CD4-positive, alpha-beta T cell (primary cell): ENCODE measurements around the gene NARS2. TPM values are rescaled to one million over a fixed set of nuclear protein-coding genes. Genes with fewer than 3 reads are reported as not detected.

ENCODE experiments used
- ATAC-seq: fragments of 200-7000 bp; cut with Tn5 transposase; one replicate; pipeline ENCODE4 v1.10.0; 2022; ENCODE audit warnings: mild to moderate bottlenecking; ENCODE audit not compliant: poor library complexity
- CTCF ChIA-PET: fragments of 350-600 bp; sonication (Branson Sonifier 250); formaldehyde crosslinking; loops from one replicate; lab custom pipeline; 2021; ENCODE audit warnings: antibody characterized with exemption, inconsistent platforms; lab: Charles Lee
- POLR2A ChIA-PET: fragments of 350-600 bp; sonication (Branson Sonifier 250); formaldehyde crosslinking; loops from one replicate; lab custom pipeline; 2021; ENCODE audit warnings: antibody characterized with exemption, inconsistent platforms; lab: Charles Lee
- DNase-seq, 14 experiments: peaks; one replicate each; pipeline ENCODE4 v3.0.0-alpha.2; 2013 to 2020; ENCODE audit warnings: mixed read lengths in 2 of 14
- H3K27ac ChIP-seq, 2 donors: one replicate each; pipeline versions ENCODE4 v1.5.1 to v1.7.0; 2013; ENCODE audit warnings: low read length in 2 of 2, low read depth in 1 of 2, mild to moderate bottlenecking in 1 of 2
- H3K27me3 ChIP-seq, 2 experiments: 1 replicate in 1 of 2; 2 replicates in 1 of 2; pipeline versions ENCODE4 v1.6.1 to v1.7.0; 2013; ENCODE audit warnings: low read length in 2 of 2, control low read depth in 1 of 2, mild to moderate bottlenecking in 1 of 2, moderate library complexity in 1 of 2; ENCODE audit not compliant: insufficient read depth in 2 of 2, control insufficient read depth in 1 of 2
- H3K36me3 ChIP-seq: one replicate; pipeline ENCODE4 v1.6.1; 2013; ENCODE audit warnings: low read length, control low read depth; ENCODE audit not compliant: insufficient read depth
- H3K4me1 ChIP-seq: one replicate; pipeline ENCODE4 v1.6.1; 2013; ENCODE audit warnings: low read length, control low read depth; ENCODE audit not compliant: insufficient read depth
- H3K4me3 ChIP-seq: one replicate; pipeline ENCODE4 v1.5.1; 2013; ENCODE audit warnings: mild to moderate bottlenecking, low read length, moderate library complexity
- H3K9me3 ChIP-seq, 2 experiments: 1 replicate in 1 of 2; 2 replicates in 1 of 2; pipeline versions ENCODE4 v1.6.1 to v1.7.0; 2013; ENCODE audit warnings: low read length in 2 of 2, mild to moderate bottlenecking in 2 of 2, control low read depth in 1 of 2, moderate library complexity in 1 of 2; ENCODE audit not compliant: control insufficient read depth in 1 of 2, insufficient read depth in 1 of 2
- H3K27ac Mint-ChIP-seq: one replicate; pipeline ENCODE4 v1.8.0; 2020; ENCODE audit warnings: mixed read lengths
- H3K27me3 Mint-ChIP-seq: one replicate; pipeline ENCODE4 v1.8.0; 2021; ENCODE audit warnings: mixed read lengths
- H3K36me3 Mint-ChIP-seq: one replicate; pipeline ENCODE4 v1.8.0; 2021; ENCODE audit warnings: low read depth, mixed read lengths
- H3K4me1 Mint-ChIP-seq: one replicate; pipeline ENCODE4 v1.8.0; 2021; ENCODE audit warnings: low read depth, mixed read lengths
- H3K4me3 Mint-ChIP-seq: one replicate; pipeline ENCODE4 v1.8.0; 2020; ENCODE audit warnings: mild to moderate bottlenecking, mixed read lengths
- H3K9me3 Mint-ChIP-seq: one replicate; pipeline ENCODE4 v1.8.0; 2020; ENCODE audit warnings: mixed read lengths
- CTCF ChIP-seq: fragments of 200-600 bp; IDR thresholded peaks from one replicate; pipeline ENCODE4 v1.8.0; 2022; ENCODE audit warnings: antibody characterized with exemption, mild to moderate bottlenecking
- intact Hi-C, 2 experiments: fragments of 100-400 bp; cut with DNase I in 1 of 2; cut with micrococcal nuclease in 1 of 2; formaldehyde crosslinking; loops; one replicate each; pipeline versions ENCODE4 v1.15.1 to v1.9.0; 2023 to 2025; cut with DNase I, micrococcal nuclease
- total RNA-seq, 174 experiments: library from RNA in 2 of 174; stranded (reverse) in 2 of 174; gene quantifications; one replicate each; pipeline ENCODE4 v1.2.3 and lab custom pipeline; 2021 to 2026

NARS2 gene
- total RNA-seq, 2 experiments from 2014 or later = 8.7 to 9.3 TPM

- ATAC-seq = no peak
- peaks cover 38% of the 10 kb centered on the region for H3K36me3 Mint-ChIP-seq
- TF ChIP-seq CTCF = no peak
Measured at GRCh38 chr11:78549624-78550409, 24.8 kb downstream of the NARS2 start.

GRCh38 chr11:78548911-78549590, 25.6 kb downstream of the NARS2 start:
- POLR2A ChIA-PET = no interaction called here
- Histone ChIP-seq H3K36me3 (no peaks in the 10 kb centered on the region), H3K9me3 (no peaks in the 10 kb centered on the region), H3K27ac (no peak overlapping the region), H3K4me3 (no peak overlapping the region), H3K27me3 (no peaks in the 10 kb centered on the region), H3K4me1 (no peaks in the 10 kb centered on the region)
- intact Hi-C loops = no loop called here
- Mint-ChIP-seq H3K27ac (no peak overlapping the region), H3K36me3 (peaks cover 34% of the 10 kb centered on the region), H3K9me3 (no peaks in the 10 kb centered on the region), H3K4me3 (no peak overlapping the region), H3K4me1 (peaks cover 4% of the 10 kb centered on the region), H3K27me3 (no peaks in the 10 kb centered on the region)
- DNase-seq (no peak), ATAC-seq (no peak)
- CTCF ChIA-PET = interaction anchor here (1.5 kb wide), 1 partner anchor 15 kb away, joined by 5 read pairs; no protein-coding TSS in a partner anchor
- no peak for TF ChIP-seq CTCF

More at GRCh38 chr11:78549624-78550409, 24.8 kb downstream of the NARS2 start:
- H3K9me3 ChIP-seq = no peaks in the 10 kb centered on the region
- Mint-ChIP-seq H3K9me3 (no peaks in the 10 kb centered on the region), H3K4me1 (peaks cover 3% of the 10 kb centered on the region), H3K27me3 (no peaks in the 10 kb centered on the region), H3K27ac (no peak overlapping the region), H3K4me3 (no peak overlapping the region)
- intact Hi-C loops = no loop called here
- POLR2A ChIA-PET = no interaction called here
- H3K4me1 ChIP-seq = no peaks in the 10 kb centered on the region
- DNase-seq = no peak
- no peak overlapping the region for H3K4me3 ChIP-seq
- H3K27me3 ChIP-seq = no peaks in the 10 kb centered on the region
- CTCF ChIA-PET = interaction anchor here (1.5 kb wide), 1 partner anchor 15 kb away, joined by 5 read pairs; no protein-coding TSS in a partner anchor
- no peaks in the 10 kb centered on the region for H3K36me3 ChIP-seq
- H3K27ac ChIP-seq = no peak overlapping the region

GRCh38 chr11:78547931-78548705, 26.5 kb downstream of the NARS2 start:
- H3K27ac Mint-ChIP-seq = no peak overlapping the region
- no peak for TF ChIP-seq CTCF
- H3K4me3 Mint-ChIP-seq = no peak overlapping the region

More at GRCh38 chr11:78547931-78548705, 26.5 kb downstream of the NARS2 start:
- Histone ChIP-seq H3K27me3 (no peaks in the 10 kb centered on the region), H3K36me3 (no peaks in the 10 kb centered on the region), H3K4me1 (no peaks in the 10 kb centered on the region), H3K9me3 (no peaks in the 10 kb centered on the region), H3K27ac (no peak overlapping the region), H3K4me3 (no peak overlapping the region)
- Mint-ChIP-seq H3K9me3 (no peaks in the 10 kb centered on the region), H3K4me1 (peaks cover 8% of the 10 kb centered on the region), H3K27me3 (no peaks in the 10 kb centered on the region), H3K36me3 (peaks cover 31% of the 10 kb centered on the region)
- DNase-seq (no peak), ATAC-seq (no peak)
- intact Hi-C loops = no loop called here
- POLR2A ChIA-PET = no interaction called here
- CTCF ChIA-PET = interaction anchor here (1.5 kb wide), 1 partner anchor 16 kb away, joined by 5 read pairs; no protein-coding TSS in a partner anchor
